H1 (cell line): ENCODE results near the gene CXCL11. TPM values are rescaled to one million over a fixed set of nuclear protein-coding genes. Genes with fewer than 3 reads are reported as not detected.
A peak's percentile ranks its signal among the peaks of the same experiment; 100 is the strongest.

Source experiments
- CTCF ChIA-PET: fragments of 300-600 bp; sonication (Branson Sonifier 250); formaldehyde crosslinking; loops from one replicate; lab custom pipeline; 2021; ENCODE audit not compliant: partially characterized antibody; lab: Charles Lee
- POLR2A ChIA-PET: fragments of 300-600 bp; sonication (Branson Sonifier 250); formaldehyde crosslinking; loops from one replicate; lab custom pipeline; 2021; ENCODE audit warnings: inconsistent platforms; ENCODE audit not compliant: partially characterized antibody; lab: Charles Lee
- DNase-seq, 2 experiments: peaks; one replicate each; pipeline versions ENCODE4 v3.0.0 to v3.0.0-alpha.2; 2010 to 2022; ENCODE audit warnings: low spot score in 2 of 2, low read depth in 1 of 2, mixed read lengths in 1 of 2
- FAIRE-seq: peaks from 2 replicates; lab custom pipeline; 2011; peaks lifted over from hg19 to GRCh38; lab: Jason Lieb, UNC
- H2AFZ ChIP-seq: 2 replicates; pipeline ENCODE4 v1.8.1; 2012; ENCODE audit warnings: low read length, inconsistent platforms
- H2AK5ac ChIP-seq: 2 replicates; pipeline ENCODE4 v1.6.1; 2013; ENCODE audit warnings: low read depth, low read length
- H2BK120ac ChIP-seq: replicated peaks from 2 replicates; pipeline ENCODE3; 2013; ENCODE audit warnings: low read depth, low read length, inconsistent platforms
- H2BK12ac ChIP-seq: 2 replicates; pipeline ENCODE4 v1.6.1; 2013; ENCODE audit warnings: low read depth, low read length
- H2BK15ac ChIP-seq: 2 replicates; pipeline ENCODE4 v1.6.1; 2013; ENCODE audit warnings: low read length
- H2BK20ac ChIP-seq: 2 replicates; pipeline ENCODE4 v1.6.1; 2013; ENCODE audit warnings: low read length
- H2BK5ac ChIP-seq: 2 replicates; pipeline ENCODE4 v1.6.1; 2013; ENCODE audit warnings: low read depth, low read length
- H3K14ac ChIP-seq: 2 replicates; pipeline ENCODE4 v1.6.1; 2013; ENCODE audit warnings: inconsistent platforms; ENCODE audit not compliant: insufficient read length
- H3K18ac ChIP-seq: 2 replicates; pipeline ENCODE4 v1.6.1; 2013; ENCODE audit warnings: low read length; ENCODE audit errors: extremely low read depth
- H3K23ac ChIP-seq: 2 replicates; pipeline ENCODE4 v1.6.1; 2013; ENCODE audit warnings: inconsistent platforms; ENCODE audit not compliant: insufficient read length
- H3K23me2 ChIP-seq: 2 replicates; pipeline ENCODE4 v1.6.1; 2013; ENCODE audit warnings: low read depth, low read length
- H3K27ac ChIP-seq: 2 replicates; pipeline ENCODE4 v1.6.1; 2011; ENCODE audit warnings: low read depth, low read length, inconsistent platforms
- H3K27me3 ChIP-seq, 4 experiments: replicated peaks in 1 of 4; 1 replicate in 1 of 4; 2 replicates in 3 of 4; pipeline versions ENCODE4 v1.6.1 to v1.8.1; 2011 to 2013; ENCODE audit warnings: low read length in 3 of 4, mild to moderate bottlenecking in 3 of 4, inconsistent platforms in 2 of 4, mixed read lengths in 2 of 4, moderate library complexity in 1 of 4; ENCODE audit not compliant: control insufficient read depth in 3 of 4, insufficient read depth in 3 of 4; ENCODE audit errors: extremely low read depth in 1 of 4
- H3K36me3 ChIP-seq, 4 experiments: 2 replicates each; pipeline versions ENCODE4 v1.6.1 to v1.8.1; 2011 to 2013; ENCODE audit warnings: mild to moderate bottlenecking in 4 of 4, low read length in 3 of 4, moderate library complexity in 2 of 4, control low read depth in 1 of 4, inconsistent platforms in 1 of 4; ENCODE audit not compliant: insufficient read depth in 4 of 4, control insufficient read depth in 2 of 4
- H3K4ac ChIP-seq: replicated peaks from 2 replicates; pipeline ENCODE3; 2013; ENCODE audit warnings: low read length, low read depth, mixed read lengths, inconsistent platforms; ENCODE audit not compliant: insufficient read length
- H3K4me1 ChIP-seq, 4 experiments: replicated peaks in 1 of 4; 1 replicate in 1 of 4; 2 replicates in 3 of 4; pipeline versions ENCODE4 v1.6.1 to v1.8.1; 2011 to 2013; ENCODE audit warnings: low read length in 3 of 4, inconsistent platforms in 2 of 4, mixed read lengths in 1 of 4; ENCODE audit not compliant: insufficient read depth in 4 of 4, control insufficient read depth in 3 of 4
- H3K4me2 ChIP-seq, 2 experiments: 2 replicates each; pipeline versions ENCODE4 v1.6.1 to v1.8.1; 2011 to 2013; ENCODE audit warnings: low read depth in 2 of 2, low read length in 2 of 2, control low read depth in 1 of 2, inconsistent platforms in 1 of 2, mild to moderate bottlenecking in 1 of 2; ENCODE audit not compliant: insufficient read depth in 1 of 2
- H3K4me3 ChIP-seq, 4 experiments: fragments of 200-600, 300-600 bp in 1 of 4; sonication (generic), shearing (Covaris generic), sonication (Bioruptor Twin) in 1 of 4; 2 replicates each; pipeline versions ENCODE4 v1.5.1 to v1.8.1; 2011 to 2016; ENCODE audit warnings: low read length in 4 of 4, low read depth in 3 of 4, control low read depth in 2 of 4, inconsistent platforms in 2 of 4, mild to moderate bottlenecking in 2 of 4, mixed read lengths in 1 of 4, moderate library complexity in 1 of 4; ENCODE audit not compliant: insufficient read depth in 2 of 4; ENCODE audit errors: extremely low read depth in 1 of 4
- H3K56ac ChIP-seq: replicated peaks from 2 replicates; pipeline ENCODE3; 2013; ENCODE audit warnings: low read depth, mild to moderate bottlenecking, mixed read lengths, low read length, inconsistent platforms; ENCODE audit not compliant: insufficient read length
- H3K79me1 ChIP-seq: 2 replicates; pipeline ENCODE4 v1.6.1; 2013; ENCODE audit warnings: low read depth, low read length, control low read depth
- H3K79me2 ChIP-seq, 2 experiments: 2 replicates each; pipeline versions ENCODE4 v1.6.1 to v1.8.1; 2012 to 2013; ENCODE audit warnings: low read length in 2 of 2, mild to moderate bottlenecking in 2 of 2, inconsistent platforms in 1 of 2; ENCODE audit not compliant: insufficient read depth in 2 of 2, control insufficient read depth in 1 of 2
- H3K9ac ChIP-seq, 4 experiments: replicated peaks in 1 of 4; 1 replicate in 1 of 4; 2 replicates in 3 of 4; pipeline versions ENCODE4 v1.6.1 to v1.8.1; 2011 to 2013; ENCODE audit warnings: low read depth in 3 of 4, low read length in 3 of 4, control low read depth in 2 of 4, mild to moderate bottlenecking in 2 of 4, moderate library complexity in 2 of 4, inconsistent platforms in 1 of 4; ENCODE audit errors: extremely low read depth in 1 of 4
- H3K9me3 ChIP-seq, 2 experiments: 2 replicates each; pipeline versions ENCODE4 v1.6.1 to v1.8.1; 2012 to 2013; ENCODE audit warnings: mild to moderate bottlenecking in 2 of 2, moderate library complexity in 2 of 2, control low read depth in 1 of 2, inconsistent platforms in 1 of 2, low read depth in 1 of 2, low read length in 1 of 2, mixed read lengths in 1 of 2; ENCODE audit not compliant: insufficient read depth in 2 of 2
- H4K20me1 ChIP-seq, 2 experiments: replicated peaks in 1 of 2; 2 replicates each; pipeline versions ENCODE3 to v1.8.1; 2011 to 2013; ENCODE audit warnings: inconsistent platforms in 2 of 2, low read length in 2 of 2, mild to moderate bottlenecking in 1 of 2; ENCODE audit not compliant: insufficient read depth in 2 of 2, control insufficient read depth in 1 of 2
- H4K5ac ChIP-seq: 2 replicates; pipeline ENCODE4 v1.6.1; 2013; ENCODE audit warnings: low read length, low read depth, mixed read lengths, inconsistent platforms; ENCODE audit not compliant: insufficient read length
- H4K8ac ChIP-seq: 2 replicates; pipeline ENCODE4 v1.8.0; 2013; ENCODE audit warnings: mild to moderate bottlenecking, moderate library complexity, low read length, inconsistent platforms; ENCODE audit not compliant: insufficient read depth; ENCODE audit errors: extremely low read depth
- H4K91ac ChIP-seq: replicated peaks from 2 replicates; pipeline ENCODE3; 2013; ENCODE audit warnings: low read length, mixed read lengths, inconsistent platforms; ENCODE audit not compliant: insufficient read length
- KDM1A ChIP-seq: fragments of 200-600, 300-600 bp; sonication (generic); IDR thresholded peaks from 2 replicates; pipeline ENCODE4 v1.7.1; 2016; ENCODE audit warnings: mild to moderate bottlenecking, low read length, borderline replicate concordance
- YY1 ChIP-seq: IDR thresholded peaks from 2 replicates; pipeline ENCODE4 v1.6.1; 2011; ENCODE audit warnings: low read depth, mild to moderate bottlenecking, low read length
- WGBS, 2 experiments: shearing (Covaris generic) in 1 of 2; methylation state at CpG; one replicate each; pipeline versions ENCODE4 v1.1.6 to v1.1.7; 2013 to 2015; ENCODE audit warnings: low lambda C conversion rate in 2 of 2, mixed read lengths in 2 of 2, inconsistent platforms in 1 of 2, low coverage in 1 of 2, missing lambda C conversion rate in 1 of 2; ENCODE audit not compliant: insufficient replicate concordance in 2 of 2, insufficient coverage in 1 of 2, insufficient read length in 1 of 2; ENCODE audit errors: extremely low coverage in 1 of 2, missing lambda C conversion rate in 1 of 2; 5-methylcytosine and 5-hydroxymethylcytosine counted together
- polyA plus RNA-seq, 7 experiments: library from polyadenylated mRNA; depleted of rRNA in 3 of 7; stranded (reverse) in 5 of 7; unstranded in 2 of 7; fragments of >200 nt in 5 of 7; fragments of 200-250 nt in 2 of 7; gene quantifications; 1 replicate in 5 of 7; 2 replicates in 1 of 7; 4 replicates in 1 of 7; pipeline versions ENCODE4 v1.2.1 to v1.2.3, GENCODE V29; 2011 to 2013; ENCODE audit warnings: missing spikeins in 2 of 7, mixed read lengths in 2 of 7
- total RNA-seq: library from RNA; stranded (reverse); fragmentation: NEBNext Ultra II Directional; extraction: Animal tissue kit (Norgen Biotek cat#: 25700); gene quantifications from 2 replicates; pipeline ENCODE4 v1.2.1, GENCODE V29; 2021
- TF ChIP-seq, protein P1 (sequence below), 3 experiments: IDR thresholded peaks; 1 replicate in 2 of 3; 2 replicates in 1 of 3; pipeline versions ENCODE4 v1.5.1 to v1.6.1; 2011; ENCODE audit warnings: low read length in 3 of 3, mild to moderate bottlenecking in 3 of 3, inconsistent platforms in 2 of 3, low read depth in 1 of 3, moderate library complexity in 1 of 3; ENCODE audit not compliant: insufficient read depth in 1 of 3; ENCODE audit errors: control extremely low read depth in 1 of 3

CXCL11 gene
- total and polyA plus RNA-seq, 2 of the 8 experiments (the other 6 are each of a cell fraction or from before 2014, with no cell fraction given) = 0.18 TPM; not detected in 1

DNA sequence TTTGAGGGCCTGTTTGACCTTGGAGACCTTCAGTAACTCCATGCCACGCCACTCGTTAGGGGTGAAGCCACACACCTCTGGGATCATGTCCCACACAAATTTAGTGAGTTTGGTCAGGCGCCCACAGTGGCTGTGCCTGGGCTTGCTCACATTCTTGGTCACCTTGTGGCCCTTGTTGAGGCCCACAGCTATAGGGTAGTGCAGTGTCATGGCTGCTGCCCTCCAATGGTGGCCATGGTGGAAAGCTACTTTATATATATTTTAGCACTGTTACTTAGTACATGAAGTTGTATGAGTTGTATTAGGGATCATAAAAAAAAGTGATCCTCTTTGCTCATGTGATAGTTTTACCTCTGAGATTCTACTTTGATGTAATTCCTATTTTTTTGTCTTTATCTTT lies 985 bp upstream of the CXCL11 start:
- Histone ChIP-seq H2BK15ac (no peak overlapping the region), H3K79me1 (no peaks in the 10 kb centered on the region), H4K8ac (no peak overlapping the region; the same call in 1 of the 2 replicates), H3K4me2 (no peak overlapping the region), H2AK5ac (no peak overlapping the region), H3K23ac (no peak overlapping the region), H4K20me1 (no peaks in the 10 kb centered on the region), H3K23me2 (peaks cover 1% of the 10 kb centered on the region; the same call in 1 of the 2 replicates), H3K56ac (no peak overlapping the region), H3K4me1 (no peaks in the 10 kb centered on the region), H2BK120ac (no peak overlapping the region), H2BK5ac (no peak overlapping the region), H3K9ac (no peak overlapping the region), H2AFZ (peak overlapping the region; percentile 88; the same call in 1 of the 2 replicates), H3K36me3 (no peaks in the 10 kb centered on the region), H4K5ac (no peak overlapping the region), H3K4ac (peak overlapping the region; percentile 34), H3K4me3 (no peak overlapping the region), H2BK20ac (no peak overlapping the region), H3K27me3 (no peaks in the 10 kb centered on the region), H3K18ac (no peak overlapping the region), H4K91ac (peak overlapping the region; percentile 30), H3K9me3 (no peaks in the 10 kb centered on the region), H3K27ac (no peak overlapping the region), H3K79me2 (no peaks in the 10 kb centered on the region), H3K14ac (no peak overlapping the region), H2BK12ac (no peak overlapping the region)
- TF ChIP-seq, protein P1, sequence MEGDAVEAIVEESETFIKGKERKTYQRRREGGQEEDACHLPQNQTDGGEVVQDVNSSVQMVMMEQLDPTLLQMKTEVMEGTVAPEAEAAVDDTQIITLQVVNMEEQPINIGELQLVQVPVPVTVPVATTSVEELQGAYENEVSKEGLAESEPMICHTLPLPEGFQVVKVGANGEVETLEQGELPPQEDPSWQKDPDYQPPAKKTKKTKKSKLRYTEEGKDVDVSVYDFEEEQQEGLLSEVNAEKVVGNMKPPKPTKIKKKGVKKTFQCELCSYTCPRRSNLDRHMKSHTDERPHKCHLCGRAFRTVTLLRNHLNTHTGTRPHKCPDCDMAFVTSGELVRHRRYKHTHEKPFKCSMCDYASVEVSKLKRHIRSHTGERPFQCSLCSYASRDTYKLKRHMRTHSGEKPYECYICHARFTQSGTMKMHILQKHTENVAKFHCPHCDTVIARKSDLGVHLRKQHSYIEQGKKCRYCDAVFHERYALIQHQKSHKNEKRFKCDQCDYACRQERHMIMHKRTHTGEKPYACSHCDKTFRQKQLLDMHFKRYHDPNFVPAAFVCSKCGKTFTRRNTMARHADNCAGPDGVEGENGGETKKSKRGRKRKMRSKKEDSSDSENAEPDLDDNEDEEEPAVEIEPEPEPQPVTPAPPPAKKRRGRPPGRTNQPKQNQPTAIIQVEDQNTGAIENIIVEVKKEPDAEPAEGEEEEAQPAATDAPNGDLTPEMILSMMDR (IDR thresholded peaks at IDR 0.05; ENCODE audit: control extremely low read depth in 1 of 3, insufficient read depth in 1 of 3, low read depth in 1 of 3, low read length in 3 of 3) = no peak
- TF ChIP-seq YY1 (peak; percentile 62; the same call in 1 of the 2 replicates), KDM1A (no peak)
- CTCF ChIA-PET = interaction anchor here (0.9 to 1.5 kb wide), 4 partner anchors 13 to 60 kb away, joined by 3 to 4 read pairs (median 3); no protein-coding TSS in a partner anchor
- no peak for DNase-seq
- 92% methylated on average over 3 of the region's 3 CpGs; no CpG with 5 or more reads in 1 of the 2 experiments for WGBS, 2 experiments
- no peak for FAIRE-seq
- POLR2A ChIA-PET = no interaction called here
